ENCODE data around the gene IRX3.

The IRX3 gene

DNA sequence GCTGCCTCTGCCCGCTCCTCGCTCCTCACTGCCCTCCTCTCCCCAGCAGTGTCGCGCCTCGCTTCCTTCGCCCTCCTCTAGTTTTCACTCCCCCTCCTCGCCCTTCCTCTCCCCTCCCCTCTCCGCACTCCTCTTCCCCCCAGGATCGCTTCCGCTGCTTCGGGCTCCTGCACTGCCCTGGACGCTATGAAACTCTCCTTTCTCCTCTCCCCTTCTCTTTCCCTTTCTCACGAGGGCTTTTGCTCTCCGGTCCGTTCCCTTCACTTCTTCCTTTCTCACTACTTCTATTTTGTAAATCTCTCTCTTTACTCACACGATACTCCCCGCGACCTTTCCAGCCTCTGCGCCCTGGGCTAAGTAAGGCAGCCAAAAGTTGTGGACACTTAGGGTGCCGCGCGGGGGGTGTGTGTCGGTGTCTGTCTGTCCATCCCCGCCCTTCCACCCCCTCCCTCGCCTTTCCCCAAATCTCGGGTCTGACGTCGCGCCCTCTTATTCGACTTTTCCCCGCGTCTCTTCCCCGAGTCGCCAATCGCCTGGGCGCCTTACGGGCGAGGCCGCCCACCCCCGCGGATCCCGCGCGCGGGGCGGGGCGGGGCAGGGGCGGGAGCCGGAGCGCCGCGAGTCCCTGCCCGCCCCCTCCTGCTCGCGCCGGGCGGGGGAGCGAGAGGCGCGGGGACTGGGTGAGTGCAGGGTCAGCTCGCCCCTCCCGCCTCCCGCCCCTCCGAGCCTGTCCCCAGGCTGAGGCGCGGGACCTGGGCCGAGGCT, at the start of gene IRX3:
IRX3 (minus strand) TSS at position 422 of the 765 bp plus-strand sequence. CDS start 737 bp downstream, outside the sequence.
- no peak for DNase-seq

- DNase-seq: no peak
These were observed 48.6 kb upstream of the IRX3 start for GRCh38 chr16:54335230-54335629.

- DNase-seq: no peak
These were observed 47.6 kb upstream of the IRX3 start for GRCh38 chr16:54334208-54334607.

DNA sequence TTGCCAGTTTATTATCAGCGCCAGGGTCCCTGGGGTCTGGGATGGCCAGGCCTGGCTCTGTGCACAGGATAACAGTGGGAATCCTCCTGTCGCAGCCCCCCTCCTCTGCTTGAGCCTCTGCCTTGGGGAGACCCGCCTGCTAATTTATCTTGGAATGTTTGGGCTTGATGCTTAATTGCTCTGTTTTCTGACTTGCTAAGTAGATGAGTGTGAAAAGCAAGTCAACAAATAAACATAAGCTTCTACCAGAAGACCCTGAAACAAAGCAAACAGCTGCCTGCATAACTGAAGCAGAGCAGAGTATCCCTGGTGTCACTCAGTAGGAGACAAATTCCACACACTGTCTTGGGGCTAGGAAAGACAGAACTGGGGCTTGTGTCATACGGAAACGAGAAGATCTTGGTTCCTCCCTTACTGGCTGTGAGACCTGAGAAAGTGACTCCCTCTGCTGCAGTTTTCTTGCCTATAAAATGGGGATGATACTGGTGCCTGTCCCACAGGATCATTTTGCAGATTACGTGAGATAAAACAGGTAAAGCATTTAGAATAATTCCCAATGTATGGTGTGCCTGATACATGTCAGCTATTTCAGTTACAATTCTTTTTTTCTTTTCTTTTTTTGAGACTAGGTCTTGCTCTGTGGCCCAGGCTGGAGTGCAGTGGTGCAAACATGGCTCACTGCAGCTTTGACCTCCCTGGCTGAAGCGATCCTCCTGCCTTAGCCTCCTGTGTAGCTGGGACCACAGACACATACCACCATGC, 44.8 kb upstream of the IRX3 start:
- no peak for DNase-seq

DNA sequence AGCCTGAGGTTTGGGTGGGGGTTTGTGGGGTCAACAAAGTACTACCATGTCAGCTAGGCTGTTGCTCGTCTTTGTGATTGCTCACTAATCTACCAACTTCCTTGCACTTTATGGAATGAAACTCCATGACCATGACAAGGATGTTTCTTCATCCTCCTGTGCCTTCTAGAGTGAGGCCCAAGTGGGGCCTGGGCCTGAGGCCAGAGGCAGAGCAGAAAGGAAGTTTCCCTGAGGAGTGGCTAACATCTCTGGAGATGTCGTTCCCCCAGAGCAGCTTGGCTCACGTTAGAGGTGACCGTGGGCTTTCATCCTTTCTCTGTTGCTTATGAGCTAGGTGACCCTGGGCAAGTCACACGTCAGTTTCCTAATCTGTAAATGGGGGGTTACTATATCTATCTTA, 41.0 kb upstream of the IRX3 start:
- no peak for DNase-seq

GRCh38 chr16:54326266-54326662, 39.7 kb upstream of the IRX3 start:
- no peak for DNase-seq

DNA sequence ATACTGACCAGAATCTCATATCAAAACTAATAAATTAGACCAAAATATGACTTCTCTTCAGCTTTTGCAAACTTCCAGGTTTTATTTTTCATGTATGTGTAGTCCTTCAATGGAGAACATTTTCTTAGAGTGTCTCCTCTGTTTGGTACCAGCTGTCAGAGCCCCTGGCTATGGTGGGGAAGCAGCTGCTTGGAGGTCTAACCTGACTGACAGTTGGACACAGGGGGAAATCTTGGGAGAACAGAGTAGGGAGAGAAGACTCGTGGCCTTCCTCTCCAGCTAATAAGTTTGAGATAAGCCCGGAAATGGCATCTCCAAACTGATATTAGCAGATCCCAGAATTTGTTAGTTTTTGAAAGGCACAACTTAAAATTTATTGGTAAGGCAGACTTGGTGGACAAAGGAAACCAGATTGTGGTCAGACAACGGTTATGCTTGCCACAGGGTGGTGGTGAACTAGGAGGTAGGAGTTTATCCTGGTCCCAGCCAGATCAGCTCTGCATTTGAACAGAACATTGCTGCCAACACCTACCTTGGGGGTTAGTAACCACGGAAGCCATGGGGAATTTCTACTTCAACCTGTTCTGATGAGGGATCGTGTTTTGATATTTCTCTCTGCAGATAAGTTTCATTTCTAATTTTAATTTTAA, 39.2 kb upstream of the IRX3 start:
- no peak for DNase-seq

- no peak for DNase-seq
These were observed 38.1 kb upstream of the IRX3 start for GRCh38 chr16:54324716-54325115.

DNA sequence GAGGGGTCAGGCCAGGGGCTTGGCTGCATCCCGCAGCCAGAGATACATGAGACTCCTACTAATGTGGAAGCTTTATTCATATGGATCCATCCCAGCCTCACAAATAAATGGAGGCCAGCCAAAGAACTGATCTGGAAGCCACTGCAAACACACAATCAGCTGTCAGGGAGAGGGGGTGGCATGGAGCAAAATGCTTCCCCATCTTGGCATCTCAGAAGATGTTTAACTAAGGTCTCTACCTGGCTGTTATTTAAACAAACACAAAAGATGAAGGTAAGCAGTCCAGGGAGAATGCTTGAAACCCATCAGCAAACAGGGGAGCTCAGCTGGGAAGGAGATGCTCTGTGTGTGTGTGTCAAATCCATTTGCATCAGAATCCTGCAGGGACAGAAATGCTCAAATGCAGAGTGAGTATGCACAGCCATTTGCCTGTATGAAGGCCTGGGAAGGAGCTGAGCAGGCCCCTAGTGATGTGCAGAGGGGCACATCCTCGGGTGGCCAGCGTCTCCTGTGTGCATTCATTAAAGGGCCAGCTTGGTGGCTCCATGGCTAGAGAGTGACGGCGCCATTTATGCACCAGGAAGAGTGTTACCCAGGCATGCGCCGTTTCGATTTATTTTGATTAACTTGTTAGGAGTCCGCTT, 34.2 kb upstream of the IRX3 start:
- DNase-seq: no peak

GRCh38 chr16:54318941-54319340, 32.4 kb upstream of the IRX3 start:
- DNase-seq: no peak

DNA sequence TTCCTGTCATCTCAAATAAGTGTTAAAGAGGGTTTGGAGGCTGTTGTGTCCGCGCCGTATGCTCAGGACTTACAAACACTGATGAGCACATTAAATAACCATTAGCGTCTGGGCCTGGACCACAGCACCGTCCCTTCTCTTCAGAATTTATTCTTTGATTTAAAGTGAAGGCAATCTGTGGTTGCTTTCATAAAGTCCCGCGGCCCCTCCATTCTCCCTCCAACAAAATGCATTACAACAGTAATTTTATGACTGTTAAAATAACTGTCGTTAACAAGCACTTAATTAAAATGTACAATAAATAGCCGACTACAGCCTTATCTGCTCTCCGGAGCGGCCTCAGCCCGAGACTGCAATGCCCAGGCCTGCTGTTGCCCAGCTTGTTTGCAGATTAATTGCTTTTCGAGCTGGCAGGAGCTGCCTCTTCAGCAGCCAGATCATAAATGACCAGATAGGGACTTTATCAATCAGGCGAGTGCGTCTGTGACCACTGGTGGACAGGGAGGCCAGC, 30.6 kb upstream of the IRX3 start:
- DNase-seq: no peak

DNA sequence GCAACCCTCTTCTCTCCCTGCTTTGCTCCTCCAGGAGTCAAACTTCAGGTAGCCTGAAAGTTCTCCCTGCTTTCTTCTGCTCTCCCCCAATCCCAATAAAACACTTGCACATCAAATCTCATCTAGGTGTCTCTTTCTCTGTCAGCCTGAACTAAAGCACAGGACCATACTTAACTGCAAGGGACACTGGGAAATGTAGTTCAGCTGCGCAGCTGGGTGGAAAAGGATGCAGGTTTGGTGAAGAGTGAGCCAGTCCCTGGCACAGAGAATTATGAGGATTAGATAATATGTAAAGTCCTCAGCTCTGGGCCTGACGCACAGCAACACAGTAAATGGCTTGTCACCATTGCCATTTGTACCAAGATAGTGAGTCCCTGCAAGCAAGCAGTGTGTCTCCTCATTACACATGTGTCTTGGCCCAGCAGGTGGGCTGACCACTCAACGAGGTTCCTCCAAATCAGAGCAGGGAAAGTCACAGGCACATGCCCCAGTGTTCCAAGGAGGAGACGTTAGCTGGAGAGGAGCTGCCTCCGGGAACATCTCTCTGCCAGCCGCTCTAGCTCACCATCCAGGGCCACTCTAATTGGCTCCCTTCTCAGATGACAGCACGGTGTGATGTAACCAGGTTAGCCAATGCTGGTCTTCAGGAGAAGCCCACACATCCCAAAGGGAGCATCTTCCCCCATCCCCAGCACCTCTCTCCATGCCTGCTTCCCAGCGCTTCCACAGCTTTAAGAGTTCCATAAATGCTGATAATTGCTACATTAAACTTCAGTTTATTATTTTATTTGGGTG, 29.7 kb upstream of the IRX3 start:
- DNase-seq: no peak

- no peak for DNase-seq
These were observed 27.2 kb upstream of the IRX3 start for GRCh38 chr16:54313789-54314188.

DNA sequence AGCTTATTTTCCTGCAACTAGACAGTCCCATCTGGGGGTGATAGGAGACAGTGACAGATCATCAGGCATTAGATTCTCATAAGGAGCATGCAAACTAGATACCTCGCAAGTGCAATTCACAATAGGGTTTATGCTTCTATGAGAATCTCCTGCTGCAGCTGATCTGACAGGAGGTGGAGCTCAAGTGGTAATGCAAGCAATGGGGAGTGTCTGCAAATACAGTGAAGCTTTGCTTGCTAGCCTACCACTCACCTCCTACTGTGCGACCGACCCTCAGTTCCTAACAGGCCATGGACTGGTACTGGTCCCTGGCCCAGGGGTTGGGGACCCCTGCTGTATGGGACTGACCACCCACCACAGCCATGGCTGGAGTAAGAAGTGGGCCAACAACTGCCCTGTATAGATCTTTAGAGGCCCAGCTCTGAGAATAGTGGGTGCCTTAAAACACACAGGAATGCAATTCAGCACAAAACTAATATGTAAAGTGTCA, 26.0 kb upstream of the IRX3 start:
- DNase-seq: no peak

DNA sequence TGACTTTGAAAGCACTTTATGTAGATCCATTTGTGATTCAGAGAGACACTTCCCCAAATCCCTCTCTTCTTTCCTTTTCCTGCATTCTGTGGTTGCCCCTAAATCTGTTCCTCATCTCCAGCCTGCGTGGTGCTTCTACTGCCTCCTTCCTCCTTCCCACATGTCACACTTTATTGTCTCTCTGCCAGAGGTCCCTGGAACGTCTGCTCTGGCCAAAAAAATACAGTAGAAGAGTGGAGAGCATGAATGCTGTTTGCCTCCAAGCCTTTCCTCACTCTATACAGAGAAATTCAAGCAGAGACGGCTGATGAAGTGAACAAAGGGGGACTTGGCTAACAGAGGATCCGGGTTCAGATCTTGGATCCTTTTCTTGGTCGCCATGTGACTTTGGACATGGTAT, 22.8 kb upstream of the IRX3 start:
- DNase-seq: no peak

- DNase-seq: no peak
These were observed 18.5 kb upstream of the IRX3 start for GRCh38 chr16:54305080-54305479.

GRCh38 chr16:54303613-54304012, 17.0 kb upstream of the IRX3 start:
- DNase-seq: no peak

DNA sequence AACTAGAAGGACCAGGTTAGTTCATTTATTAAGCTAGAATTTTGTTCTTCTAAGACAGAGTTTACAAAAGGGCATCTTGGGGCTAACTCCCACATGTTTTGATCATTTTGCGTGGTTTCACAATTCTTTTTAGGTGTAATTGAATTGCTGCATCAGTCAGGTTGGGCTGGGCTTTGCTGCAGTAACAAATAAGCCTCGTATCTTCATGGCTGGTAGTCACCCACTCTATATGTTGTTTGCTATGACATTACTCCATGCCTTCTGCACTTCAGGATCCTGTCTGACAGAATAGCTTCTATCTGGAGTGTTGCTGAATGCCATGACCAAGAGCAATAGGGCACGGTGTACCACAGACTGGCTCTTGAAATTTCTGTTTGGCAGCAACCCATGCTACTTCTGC, 10.6 kb upstream of the IRX3 start:
- DNase-seq: no peak

DNA sequence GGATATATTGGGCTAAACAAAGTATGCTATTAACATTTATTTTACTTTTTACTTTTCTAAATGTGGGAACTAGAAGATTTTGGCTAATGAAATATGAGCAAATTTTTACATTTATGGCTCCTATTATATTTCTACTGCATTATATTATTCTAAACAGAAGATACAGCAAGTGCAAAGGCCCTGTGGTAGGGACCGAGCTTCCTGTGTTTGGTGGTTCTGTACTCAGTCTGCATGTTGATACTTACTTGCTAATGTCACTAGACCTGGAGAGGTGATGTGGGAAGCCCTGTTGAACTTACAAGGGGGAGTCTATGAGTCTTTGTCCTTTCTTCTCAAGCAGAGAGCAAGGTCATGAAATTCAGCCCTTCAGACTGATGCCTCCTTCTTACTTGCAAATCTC, 10.0 kb upstream of the IRX3 start:
- no peak for DNase-seq

DNA sequence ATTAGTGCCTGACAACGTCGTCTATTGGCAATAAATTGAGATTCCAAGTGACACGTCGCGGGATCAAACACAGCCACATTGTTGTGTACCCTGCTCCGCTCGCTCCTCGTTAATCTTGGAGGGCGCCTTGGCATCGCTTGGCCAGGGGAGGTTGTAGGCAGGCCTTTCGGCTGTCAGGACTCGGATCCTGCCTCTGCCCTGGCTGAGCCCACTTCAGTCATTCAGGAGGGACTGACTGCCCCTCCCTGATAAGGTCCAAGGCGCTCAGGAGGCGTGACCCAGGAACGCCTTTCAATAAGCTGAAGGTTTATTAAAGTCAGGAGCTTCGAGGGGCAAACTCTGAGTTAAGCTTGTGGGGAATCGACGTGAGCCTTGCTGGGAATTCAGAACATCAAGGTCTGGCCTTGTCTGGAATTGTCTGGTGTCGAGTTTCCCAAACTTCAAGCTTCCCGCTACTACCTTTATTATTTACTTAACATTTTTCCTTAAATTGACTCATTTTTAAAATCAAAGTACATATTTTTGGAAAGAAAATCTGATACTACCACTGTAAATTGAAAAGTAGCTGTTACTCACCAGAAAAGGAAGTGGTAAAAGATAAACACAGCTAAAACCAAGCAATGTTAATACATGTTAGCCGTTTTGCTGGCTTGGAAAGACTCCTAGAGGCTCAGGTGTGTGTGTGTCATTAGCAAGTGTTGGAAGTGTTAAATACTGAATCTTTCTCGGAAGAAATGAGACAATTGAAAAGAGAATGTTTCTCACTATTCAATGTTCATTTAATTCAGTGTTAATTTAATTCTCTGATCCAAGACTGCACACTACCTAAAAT, 5.3 kb upstream of the IRX3 start:
- DNase-seq: no peak
